Epithelial cell of proximal tubule (primary cell): ENCODE data around the gene LIPI. TPM values are rescaled to one million over a fixed set of nuclear protein-coding genes. Genes with fewer than 3 reads are reported as not detected.
A peak's percentile ranks its signal among the peaks of the same experiment; 100 is the strongest.
"Not testable (repeated sequence)": the region's sequence is repeated elsewhere in the genome, so short reads cannot be mapped to it uniquely, and the experiment has no call there.

Source experiments
- DNase-seq: peaks from one replicate; pipeline ENCODE4 v3.0.0-alpha.2; 2011; ENCODE audit warnings: low read depth
- H3K4me3 ChIP-seq: 2 replicates; pipeline ENCODE4 v1.5.1; 2011; ENCODE audit warnings: low read depth, mild to moderate bottlenecking, low read length
- total RNA-seq: library from RNA; depleted of rRNA; stranded (reverse); fragments of >200 nt; gene quantifications from 2 replicates; pipeline ENCODE4 v1.2.3, GENCODE V29; 2015
- TF ChIP-seq, protein P1 (sequence below): conservative IDR thresholded peaks from 2 replicates; pipeline ENCODE4 v1.5.1; 2012; ENCODE audit warnings: low read depth, mild to moderate bottlenecking, low read length

The LIPI gene
- total RNA-seq, 1 donor from 2014 or later: not detected

GRCh38 chr21:14120091-14120734 is 90.5 kb downstream of the LIPI start:
- TF ChIP-seq, protein P1, sequence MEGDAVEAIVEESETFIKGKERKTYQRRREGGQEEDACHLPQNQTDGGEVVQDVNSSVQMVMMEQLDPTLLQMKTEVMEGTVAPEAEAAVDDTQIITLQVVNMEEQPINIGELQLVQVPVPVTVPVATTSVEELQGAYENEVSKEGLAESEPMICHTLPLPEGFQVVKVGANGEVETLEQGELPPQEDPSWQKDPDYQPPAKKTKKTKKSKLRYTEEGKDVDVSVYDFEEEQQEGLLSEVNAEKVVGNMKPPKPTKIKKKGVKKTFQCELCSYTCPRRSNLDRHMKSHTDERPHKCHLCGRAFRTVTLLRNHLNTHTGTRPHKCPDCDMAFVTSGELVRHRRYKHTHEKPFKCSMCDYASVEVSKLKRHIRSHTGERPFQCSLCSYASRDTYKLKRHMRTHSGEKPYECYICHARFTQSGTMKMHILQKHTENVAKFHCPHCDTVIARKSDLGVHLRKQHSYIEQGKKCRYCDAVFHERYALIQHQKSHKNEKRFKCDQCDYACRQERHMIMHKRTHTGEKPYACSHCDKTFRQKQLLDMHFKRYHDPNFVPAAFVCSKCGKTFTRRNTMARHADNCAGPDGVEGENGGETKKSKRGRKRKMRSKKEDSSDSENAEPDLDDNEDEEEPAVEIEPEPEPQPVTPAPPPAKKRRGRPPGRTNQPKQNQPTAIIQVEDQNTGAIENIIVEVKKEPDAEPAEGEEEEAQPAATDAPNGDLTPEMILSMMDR: peak; percentile 61
- DNase-seq: no peak
- no peak overlapping the region for H3K4me3 ChIP-seq

DNA sequence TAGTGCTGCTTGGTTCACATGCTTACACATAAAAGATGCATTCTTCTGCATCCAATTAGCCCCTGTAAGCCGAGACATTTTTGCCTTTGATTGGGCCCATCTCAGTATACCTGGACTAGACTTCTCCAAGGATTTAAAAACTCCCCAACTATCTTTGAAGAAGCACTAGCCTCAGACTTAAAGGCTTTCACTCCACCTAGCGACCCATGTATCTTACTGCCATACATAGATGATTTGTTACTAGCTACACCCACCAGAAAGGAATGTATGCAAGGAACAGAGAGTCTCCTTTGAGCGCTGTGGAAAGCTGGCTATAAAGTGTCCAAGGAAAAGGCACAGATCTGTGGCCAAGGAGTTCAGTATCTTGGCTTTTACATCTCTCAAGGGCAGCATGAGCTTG is 91.7 kb downstream of the LIPI start:
- TF ChIP-seq, protein P1: no peak
- H3K4me3 ChIP-seq: no peak overlapping the region
- DNase-seq: no peak

DNA sequence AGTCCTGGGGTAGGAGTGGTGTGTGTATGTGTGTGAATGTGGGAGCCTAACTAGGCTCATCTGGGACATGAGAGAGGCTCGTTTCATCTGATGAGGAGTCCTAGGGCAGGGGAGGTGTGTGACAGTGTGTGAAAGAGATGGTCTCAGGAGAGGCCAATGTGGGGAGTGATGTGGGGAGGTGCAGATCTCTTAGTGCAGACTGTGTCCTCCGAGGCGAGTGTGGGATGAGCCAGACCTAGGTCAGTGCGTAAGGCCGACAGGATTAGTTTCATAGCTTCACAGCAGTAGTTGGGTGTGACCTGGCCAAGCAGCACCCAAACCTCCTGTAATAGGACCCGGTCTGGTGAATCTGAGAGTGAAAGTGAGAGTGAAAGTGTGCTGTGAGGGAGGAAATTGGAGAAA is 94.7 kb downstream of the LIPI start:
- TF ChIP-seq, protein P1: no peak
- H3K4me3 ChIP-seq: no peak overlapping the region
- DNase-seq: no peak

DNA sequence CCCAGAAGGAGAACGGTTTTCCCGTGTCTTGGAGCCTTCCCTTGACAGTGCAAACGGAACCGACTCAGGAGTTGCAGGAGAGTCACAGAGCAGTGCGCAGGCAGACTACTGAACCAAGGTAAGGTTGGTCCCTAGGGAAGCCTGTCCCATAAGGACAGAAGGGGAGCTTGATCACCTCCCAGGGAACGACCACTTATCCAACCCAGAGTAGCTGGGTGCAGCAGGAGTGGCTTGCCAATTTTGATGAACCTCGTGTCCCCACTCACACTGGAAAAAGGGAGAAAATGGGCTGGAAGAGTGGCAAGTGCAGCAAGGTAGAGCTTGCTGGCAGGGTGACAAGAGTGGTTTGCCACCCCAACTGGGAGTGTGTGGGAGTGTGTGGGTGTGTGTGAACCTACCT is 95.1 kb downstream of the LIPI start:
- no peak overlapping the region for H3K4me3 ChIP-seq
- TF ChIP-seq, protein P1: no peak
- DNase-seq: no peak

GRCh38 chr21:14114251-14114650 is 96.5 kb downstream of the LIPI start:
- TF ChIP-seq, protein P1: no peak
- H3K4me3 ChIP-seq: no peak overlapping the region
- no peak for DNase-seq

- DNase-seq, H3K4me3 ChIP-seq: not testable (repeated sequence)
Observed at GRCh38 chr21:14104564-14104963, 106.2 kb downstream of the LIPI start.

DNA sequence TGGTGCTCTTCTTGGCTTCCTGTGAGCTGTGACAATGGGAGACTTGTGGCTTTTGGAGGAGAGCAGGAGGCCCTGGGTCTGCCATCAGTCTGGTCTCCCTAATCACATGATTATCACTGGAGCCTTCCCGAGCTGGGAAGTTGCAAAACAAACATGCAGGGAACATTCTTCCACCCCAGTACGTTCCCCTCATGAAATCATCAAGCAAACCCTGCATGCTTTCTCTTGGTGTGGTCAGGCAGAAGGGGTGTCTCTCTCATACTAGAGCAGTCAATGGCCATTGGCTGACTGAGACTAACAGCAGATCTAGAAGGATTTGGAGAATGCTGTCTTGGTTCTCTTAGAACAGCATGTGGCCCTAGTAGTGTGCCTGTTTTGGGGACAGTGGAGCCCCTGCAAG is 111.2 kb downstream of the LIPI start:
- TF ChIP-seq, protein P1: no peak
- DNase-seq: no peak
- no peak overlapping the region for H3K4me3 ChIP-seq
